ENCODE measurements around the gene SND1. TPM values are rescaled to one million over a fixed set of nuclear protein-coding genes. Genes with fewer than 3 reads are reported as not detected.

SND1 gene
- total RNA-seq, 1 experiment from 2014 or later, result 218 TPM

DNA sequence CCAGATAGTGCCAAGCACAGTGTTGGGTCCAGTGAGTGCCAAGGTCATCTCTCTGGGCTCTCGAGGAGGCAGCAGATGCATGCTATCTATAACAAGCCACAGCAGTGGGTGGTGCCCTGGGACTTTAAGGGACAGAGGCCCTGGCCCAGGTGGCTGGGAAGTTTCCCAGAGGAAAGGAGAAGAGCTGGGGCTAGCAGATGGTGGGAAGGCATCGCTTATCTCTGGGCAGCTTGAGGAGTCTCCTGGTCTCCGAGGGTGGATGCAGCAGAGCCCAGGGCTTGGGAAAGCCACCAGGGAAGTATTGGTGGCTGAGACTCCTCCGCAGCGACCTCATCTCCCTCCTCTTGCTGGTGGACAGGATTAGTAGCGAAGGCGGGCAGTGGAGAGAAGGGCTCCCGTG, 442.7 kb downstream of the SND1 start:
- no peak overlapping the region for H3K14ac ChIP-seq (ENCODE audit: insufficient read depth, low read length)
- H3K9me3 ChIP-seq (ENCODE audit: control insufficient read depth, low read depth, low read length), result no peaks in the 10 kb centered on the region
- H3K23me2 ChIP-seq (ENCODE audit: insufficient read length, low read depth, low read length, poor library complexity, severe bottlenecking), result no peaks in the 10 kb centered on the region
- H3K4me3 Mint-ChIP-seq, result no peak overlapping the region
- H4K8ac ChIP-seq (replicated peaks; ENCODE audit: insufficient read length, low read depth, low read length), result no peak overlapping the region
- H3K9ac ChIP-seq (ENCODE audit: extremely low read depth, insufficient read length, low read length), result no peak overlapping the region
- no peak overlapping the region for H4K91ac ChIP-seq (ENCODE audit: insufficient read length, low read depth, low read length)
- H3K4me2 ChIP-seq (ENCODE audit: insufficient read depth, insufficient read length, low read length), result no peak overlapping the region
- H3T11ph ChIP-seq (ENCODE audit: low read length), result no peak overlapping the region
- no peak overlapping the region for H2BK20ac ChIP-seq (ENCODE audit: low read depth, low read length, poor library complexity, severe bottlenecking)
- no peaks in the 10 kb centered on the region for H3K4me1 ChIP-seq (ENCODE audit: insufficient read depth, low read length)
- peaks cover 2% of the 10 kb centered on the region; the same call in 1 of the 2 replicates for H3K27me3 Mint-ChIP-seq (ENCODE audit: low read depth)
- no peak overlapping the region for H3K27ac ChIP-seq (ENCODE audit: insufficient read length, low read depth, low read length)
- H3K4me1 Mint-ChIP-seq, result no peaks in the 10 kb centered on the region
- H3K79me2 ChIP-seq (ENCODE audit: insufficient read depth, low read length), result no peaks in the 10 kb centered on the region
- H3K27ac Mint-ChIP-seq, result no peak overlapping the region
- TF ChIP-seq, protein P1, sequence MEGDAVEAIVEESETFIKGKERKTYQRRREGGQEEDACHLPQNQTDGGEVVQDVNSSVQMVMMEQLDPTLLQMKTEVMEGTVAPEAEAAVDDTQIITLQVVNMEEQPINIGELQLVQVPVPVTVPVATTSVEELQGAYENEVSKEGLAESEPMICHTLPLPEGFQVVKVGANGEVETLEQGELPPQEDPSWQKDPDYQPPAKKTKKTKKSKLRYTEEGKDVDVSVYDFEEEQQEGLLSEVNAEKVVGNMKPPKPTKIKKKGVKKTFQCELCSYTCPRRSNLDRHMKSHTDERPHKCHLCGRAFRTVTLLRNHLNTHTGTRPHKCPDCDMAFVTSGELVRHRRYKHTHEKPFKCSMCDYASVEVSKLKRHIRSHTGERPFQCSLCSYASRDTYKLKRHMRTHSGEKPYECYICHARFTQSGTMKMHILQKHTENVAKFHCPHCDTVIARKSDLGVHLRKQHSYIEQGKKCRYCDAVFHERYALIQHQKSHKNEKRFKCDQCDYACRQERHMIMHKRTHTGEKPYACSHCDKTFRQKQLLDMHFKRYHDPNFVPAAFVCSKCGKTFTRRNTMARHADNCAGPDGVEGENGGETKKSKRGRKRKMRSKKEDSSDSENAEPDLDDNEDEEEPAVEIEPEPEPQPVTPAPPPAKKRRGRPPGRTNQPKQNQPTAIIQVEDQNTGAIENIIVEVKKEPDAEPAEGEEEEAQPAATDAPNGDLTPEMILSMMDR (conservative IDR thresholded peaks at IDR 0.05), result no peak
- H2BK5ac ChIP-seq (ENCODE audit: insufficient read length, low read length), result no peak overlapping the region
- no peak overlapping the region for H4K5ac ChIP-seq (ENCODE audit: insufficient read length, low read depth, low read length)
- H2BK120ac ChIP-seq (ENCODE audit: low read depth, low read length, poor library complexity, severe bottlenecking), result no peak overlapping the region
- no peaks in the 10 kb centered on the region for H3K9me3 Mint-ChIP-seq
- no peak overlapping the region for H3K18ac ChIP-seq (ENCODE audit: insufficient read length, low read depth, low read length)
- no CpG with 5 or more reads among the region's 8 CpGs for WGBS (ENCODE audit: extremely low coverage, insufficient read length, low lambda C conversion rate)
- no peaks in the 10 kb centered on the region for H4K20me1 ChIP-seq (ENCODE audit: control insufficient read depth, insufficient read depth, insufficient read length)
- no peak overlapping the region for H3K4ac ChIP-seq (ENCODE audit: low read depth, low read length)
- H2AFZ ChIP-seq (ENCODE audit: low read length), result no peak overlapping the region
- H3K27me3 ChIP-seq (ENCODE audit: insufficient read depth, low read length), result no peaks in the 10 kb centered on the region
- H2AK5ac ChIP-seq (ENCODE audit: insufficient read length, low read length), result no peak overlapping the region
- no peaks in the 10 kb centered on the region for H3K79me1 ChIP-seq (ENCODE audit: insufficient read depth, low read depth, low read length, poor library complexity, severe bottlenecking)
- no peak for DNase-seq
- no peak overlapping the region for H2BK15ac ChIP-seq (ENCODE audit: low read depth, low read length)
- no peak overlapping the region for H3K56ac ChIP-seq (ENCODE audit: insufficient read length, low read depth, low read length)
- H2BK12ac ChIP-seq (ENCODE audit: insufficient read length, low read depth, low read length), result no peak overlapping the region
- peaks cover 17 to 48% (median 27%) of the 10 kb centered on the region in 3 experiments; a peak in 6 of 7 replicates for H3K36me3 Mint-ChIP-seq (ENCODE audit: insufficient read depth in 1 of 3, low read depth in 3 of 3)
- H3K23ac ChIP-seq (ENCODE audit: insufficient read length, low read depth, low read length), result no peak overlapping the region

Data from H9 (cell line).